Hepatocyte (in vitro differentiated cells): ENCODE data around the gene VAMP7. TPM values are rescaled to one million over a fixed set of nuclear protein-coding genes. Genes with fewer than 3 reads are reported as not detected.
"Not testable (repeated sequence)": the region's sequence is repeated elsewhere in the genome, so short reads cannot be mapped to it uniquely, and the experiment has no call there.

ENCODE experiments used
- DNase-seq: peaks from one replicate; pipeline ENCODE4 v3.0.0-alpha.2; 2016; ENCODE audit warnings: low spot score
- H2AFZ ChIP-seq: fragments of 200-600 bp; sonication (generic); 2 replicates; pipeline ENCODE4 v1.6.0; 2016; ENCODE audit warnings: antibody characterized with exemption, mild to moderate bottlenecking
- H3K27ac ChIP-seq: fragments of 200-600 bp; sonication (generic); 2 replicates; pipeline ENCODE4 v1.5.1; 2016; ENCODE audit warnings: mild to moderate bottlenecking
- H3K27me3 ChIP-seq: fragments of 200-600 bp; sonication (generic); 2 replicates; pipeline ENCODE4 v1.6.1; 2016
- H3K36me3 ChIP-seq: fragments of 200-600 bp; sonication (generic); replicated peaks from 2 replicates; pipeline ENCODE4 v1.5.1; 2016; ENCODE audit warnings: low read depth; ENCODE audit not compliant: insufficient read depth
- H3K4me1 ChIP-seq: fragments of 200-600 bp; sonication (generic); 2 replicates; pipeline ENCODE4 v1.5.1; 2016; ENCODE audit warnings: mild to moderate bottlenecking, moderate library complexity; ENCODE audit not compliant: insufficient read depth
- H3K4me2 ChIP-seq: fragments of 200-600 bp; sonication (generic); 2 replicates; pipeline ENCODE4 v1.6.0; 2016
- H3K4me3 ChIP-seq: fragments of 200-600 bp; sonication (generic); 2 replicates; pipeline ENCODE4 v1.5.1; 2016; ENCODE audit warnings: mild to moderate bottlenecking
- H3K79me2 ChIP-seq: fragments of 200-600 bp; sonication (generic); 2 replicates; pipeline ENCODE4 v1.6.0; 2017; ENCODE audit warnings: mild to moderate bottlenecking
- H3K9me2 ChIP-seq: fragments of 200-600 bp; sonication (generic); replicated peaks from 2 replicates; pipeline ENCODE4 v1.6.0; 2017; ENCODE audit warnings: mild to moderate bottlenecking; ENCODE audit not compliant: insufficient read depth
- H3K9me3 ChIP-seq: fragments of 200-600 bp; sonication (generic); 2 replicates; pipeline ENCODE4 v1.5.1; 2016; ENCODE audit warnings: low read depth, mild to moderate bottlenecking
- H4K20me1 ChIP-seq: fragments of 200-600 bp; sonication (generic); 2 replicates; pipeline ENCODE4 v1.6.0; 2016; ENCODE audit warnings: mild to moderate bottlenecking; ENCODE audit not compliant: insufficient read depth, poor library complexity, severe bottlenecking
- CTCF ChIP-seq: fragments of 200-600 bp; sonication (generic); IDR thresholded peaks from 2 replicates; pipeline ENCODE4 v1.5.1; 2016; ENCODE audit warnings: antibody characterized with exemption, mild to moderate bottlenecking; ENCODE audit not compliant: poor library complexity
- EZH2 ChIP-seq: fragments of 200-600 bp; sonication (generic); IDR thresholded peaks from 2 replicates; pipeline ENCODE4 v1.6.1; 2016; ENCODE audit warnings: antibody characterized with exemption, mild to moderate bottlenecking, borderline replicate concordance
- EZH2phosphoT487 ChIP-seq: fragments of 200-600 bp; sonication (generic); IDR thresholded peaks from one replicate; pipeline ENCODE4 v1.6.1; 2018; ENCODE audit warnings: antibody characterized with exemption, mild to moderate bottlenecking, low read depth, moderate library complexity; ENCODE audit not compliant: unreplicated experiment, severe bottlenecking
- WGBS: methylation state at CpG from one replicate; pipeline ENCODE4 v1.1.6; 2016; ENCODE audit warnings: low lambda C conversion rate; ENCODE audit errors: missing lambda C conversion rate; 5-methylcytosine and 5-hydroxymethylcytosine counted together
- polyA plus RNA-seq: library from polyadenylated mRNA; unstranded; fragments of >200 nt; fragmentation: Nextera tagmentation; extraction: Ambion mirVana; gene quantifications from 2 replicates; pipeline ENCODE4 v1.2.1, GENCODE V29; 2016
- total RNA-seq: library from RNA; depleted of rRNA; stranded (reverse); fragments of >200 nt; gene quantifications from 2 replicates; pipeline ENCODE4 v1.2.3, GENCODE V29; 2014

The VAMP7 gene
- 52.6 and 55.9 TPM in 2 replicates for total RNA-seq
- polyA plus RNA-seq = 34.0 and 34.8 TPM in 2 replicates

GRCh38 chrX:155881158-155881993 lies at the start of gene VAMP7:
Gene VAMP7, plus strand, starts transcription at chrX:155881345. Its CDS starts 8,122 bp downstream, at chrX:155889467.
- WGBS = 35% methylated on average over 45 of the region's 48 CpGs
- TF ChIP-seq CTCF = no peak
- no peak for TF ChIP-seq EZH2
- TF ChIP-seq EZH2phosphoT487 = no peak
- no peaks in the 10 kb centered on the region for H3K9me3 ChIP-seq

GRCh38 chrX:155841232-155841631 lies 39.9 kb upstream of the VAMP7 start:
- Histone ChIP-seq H3K4me2 (no peak overlapping the region), H3K4me1 (no peaks in the 10 kb centered on the region), H3K27me3 (no peaks in the 10 kb centered on the region), H3K9me3 (no peaks in the 10 kb centered on the region), H3K4me3 (no peak overlapping the region), H2AFZ (no peak overlapping the region), H3K27ac (no peak overlapping the region), H3K79me2 (no peaks in the 10 kb centered on the region), H4K20me1 (no peaks in the 10 kb centered on the region), H3K9me2 (no peaks in the 10 kb centered on the region), H3K36me3 (no peaks in the 10 kb centered on the region)
- WGBS = 84% methylated on average over 3 of the region's 3 CpGs
- TF ChIP-seq EZH2phosphoT487 (no peak), CTCF (no peak), EZH2 (no peak)
- DNase-seq = no peak

More at GRCh38 chrX:155881158-155881993, at the start of gene VAMP7:
- peak within 1 kb of the TSS; percentile 88 for H3K27ac ChIP-seq
- H3K79me2 ChIP-seq = peaks cover 20% of the 10 kb centered on the region
- peak; percentile 91 for DNase-seq
- no peaks in the 10 kb centered on the region for H3K27me3 ChIP-seq
- peak within 1 kb of the TSS; percentile 76 for H3K4me3 ChIP-seq
- H3K36me3 ChIP-seq = no peaks in the 10 kb centered on the region
- no peaks in the 10 kb centered on the region for H4K20me1 ChIP-seq
- no peaks in the 10 kb centered on the region for H3K4me1 ChIP-seq
- peak within 1 kb of the TSS; percentile 80 for H2AFZ ChIP-seq
- H3K9me2 ChIP-seq = no peaks in the 10 kb centered on the region
- H3K4me2 ChIP-seq = peak within 1 kb of the TSS; percentile 81

GRCh38 chrX:155851786-155852185 lies 29.4 kb upstream of the VAMP7 start:
- H3K9me3 ChIP-seq, H4K20me1 ChIP-seq, H3K4me1 ChIP-seq, H3K9me2 ChIP-seq, H3K4me3 ChIP-seq, DNase-seq, H3K4me2 ChIP-seq, H2AFZ ChIP-seq, H3K79me2 ChIP-seq, H3K27ac ChIP-seq, H3K27me3 ChIP-seq, H3K36me3 ChIP-seq: not testable (repeated sequence)
- 77% methylated on average over 2 of the region's 2 CpGs for WGBS

GRCh38 chrX:155857561-155857960 lies 23.6 kb upstream of the VAMP7 start:
- Histone ChIP-seq H3K4me3 (no peak overlapping the region), H3K4me2 (no peak overlapping the region), H3K27ac (no peak overlapping the region), H2AFZ (no peak overlapping the region), H3K9me3 (no peaks in the 10 kb centered on the region), H3K27me3 (no peaks in the 10 kb centered on the region), H3K36me3 (no peaks in the 10 kb centered on the region), H3K4me1 (no peaks in the 10 kb centered on the region), H4K20me1 (no peaks in the 10 kb centered on the region), H3K9me2 (no peaks in the 10 kb centered on the region), H3K79me2 (no peaks in the 10 kb centered on the region)
- DNase-seq = no peak
- whole genome bisulfite sequencing = 11% methylated on average over 1 of the region's 1 CpG
- no peak for TF ChIP-seq EZH2phosphoT487
- no peak for TF ChIP-seq CTCF
- TF ChIP-seq EZH2 = no peak
